ENCODE data around the gene ZNF41.
"Not testable (repeated sequence)": the region's sequence is repeated elsewhere in the genome, so short reads cannot be mapped to it uniquely, and the experiment has no call there.

Gene ZNF41

GRCh38 chrX:47482512-47483305 lies at the start of gene ZNF41:
Gene ZNF41 (minus strand): TSS chrX:47483222. CDS start chrX:47467481, 15,741 bp downstream.
- DNase-seq = peak; percentile 67

- DNase-seq = peak; percentile 24
These were observed 47.0 kb upstream of the ZNF41 start for GRCh38 chrX:47530049-47530448.

- no peak for DNase-seq
These were observed 46.5 kb upstream of the ZNF41 start for GRCh38 chrX:47529548-47529947.

GRCh38 chrX:47523713-47524166 lies 40.7 kb upstream of the ZNF41 start:
- no peak for DNase-seq

- peak; percentile 83 for DNase-seq
These were observed 40.3 kb upstream of the ZNF41 start for GRCh38 chrX:47523297-47523696.

GRCh38 chrX:47518144-47518543 lies 35.1 kb upstream of the ZNF41 start:
- no peak for DNase-seq

- DNase-seq = no peak
These were observed 33.1 kb upstream of the ZNF41 start for GRCh38 chrX:47515941-47516665.

- DNase-seq = no peak
These were observed 31.7 kb upstream of the ZNF41 start for GRCh38 chrX:47514533-47515235.

- DNase-seq = peak; percentile 39
These were observed 30.3 kb upstream of the ZNF41 start for GRCh38 chrX:47513034-47513965.

GRCh38 chrX:47512383-47512782 lies 29.4 kb upstream of the ZNF41 start:
- not testable (repeated sequence) for DNase-seq

GRCh38 chrX:47507153-47507867 lies 24.3 kb upstream of the ZNF41 start:
- peak; percentile 65 for DNase-seq

- no peak for DNase-seq
These were observed 20.1 kb upstream of the ZNF41 start for GRCh38 chrX:47503151-47503550.

- DNase-seq = no peak
These were observed 19.5 kb upstream of the ZNF41 start for GRCh38 chrX:47502316-47503125.

- no peak for DNase-seq
These were observed 18.4 kb upstream of the ZNF41 start for GRCh38 chrX:47501226-47502074.

GRCh38 chrX:47500554-47500953 lies 17.5 kb upstream of the ZNF41 start:
- DNase-seq = no peak

GRCh38 chrX:47499293-47499692 lies 16.3 kb upstream of the ZNF41 start:
- DNase-seq = no peak

- no peak for DNase-seq
These were observed 15.4 kb upstream of the ZNF41 start for GRCh38 chrX:47498411-47498810.

- DNase-seq = no peak
These were observed 14.4 kb upstream of the ZNF41 start for GRCh38 chrX:47497271-47497888.

GRCh38 chrX:47492133-47492532 lies 9.1 kb upstream of the ZNF41 start:
- not testable (repeated sequence) for DNase-seq
